ENCODE results near the gene ERVV-1. TPM values are rescaled to one million over a fixed set of nuclear protein-coding genes. Genes with fewer than 3 reads are reported as not detected.

ERVV-1 gene
- total RNA-seq, 4 donors from 2014 or later = not detected

- no peak for DNase-seq (ENCODE audit: low spot score)
- TF ChIP-seq, protein P1, sequence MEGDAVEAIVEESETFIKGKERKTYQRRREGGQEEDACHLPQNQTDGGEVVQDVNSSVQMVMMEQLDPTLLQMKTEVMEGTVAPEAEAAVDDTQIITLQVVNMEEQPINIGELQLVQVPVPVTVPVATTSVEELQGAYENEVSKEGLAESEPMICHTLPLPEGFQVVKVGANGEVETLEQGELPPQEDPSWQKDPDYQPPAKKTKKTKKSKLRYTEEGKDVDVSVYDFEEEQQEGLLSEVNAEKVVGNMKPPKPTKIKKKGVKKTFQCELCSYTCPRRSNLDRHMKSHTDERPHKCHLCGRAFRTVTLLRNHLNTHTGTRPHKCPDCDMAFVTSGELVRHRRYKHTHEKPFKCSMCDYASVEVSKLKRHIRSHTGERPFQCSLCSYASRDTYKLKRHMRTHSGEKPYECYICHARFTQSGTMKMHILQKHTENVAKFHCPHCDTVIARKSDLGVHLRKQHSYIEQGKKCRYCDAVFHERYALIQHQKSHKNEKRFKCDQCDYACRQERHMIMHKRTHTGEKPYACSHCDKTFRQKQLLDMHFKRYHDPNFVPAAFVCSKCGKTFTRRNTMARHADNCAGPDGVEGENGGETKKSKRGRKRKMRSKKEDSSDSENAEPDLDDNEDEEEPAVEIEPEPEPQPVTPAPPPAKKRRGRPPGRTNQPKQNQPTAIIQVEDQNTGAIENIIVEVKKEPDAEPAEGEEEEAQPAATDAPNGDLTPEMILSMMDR (IDR thresholded peaks at IDR 0.05) = no peak
- ATAC-seq (ENCODE audit: low FRiP score) = no peak
Observed at GRCh38 chr19:53004242-53004641, 9.5 kb upstream of the ERVV-1 start.

GRCh38 chr19:53007200-53007599, 6.5 kb upstream of the ERVV-1 start:
- TF ChIP-seq, protein P1 (IDR thresholded peaks at IDR 0.05) = no peak
- no peak for ATAC-seq (ENCODE audit: low FRiP score)

GRCh38 chr19:53007606-53008005, 6.1 kb upstream of the ERVV-1 start:
- ATAC-seq (ENCODE audit: low FRiP score) = no peak
- TF ChIP-seq, protein P1 (IDR thresholded peaks at IDR 0.05) = no peak
- no peak for DNase-seq (ENCODE audit: low spot score)

More at GRCh38 chr19:53007200-53007599, 6.5 kb upstream of the ERVV-1 start:
- no peak for DNase-seq (ENCODE audit: low spot score)

DNA sequence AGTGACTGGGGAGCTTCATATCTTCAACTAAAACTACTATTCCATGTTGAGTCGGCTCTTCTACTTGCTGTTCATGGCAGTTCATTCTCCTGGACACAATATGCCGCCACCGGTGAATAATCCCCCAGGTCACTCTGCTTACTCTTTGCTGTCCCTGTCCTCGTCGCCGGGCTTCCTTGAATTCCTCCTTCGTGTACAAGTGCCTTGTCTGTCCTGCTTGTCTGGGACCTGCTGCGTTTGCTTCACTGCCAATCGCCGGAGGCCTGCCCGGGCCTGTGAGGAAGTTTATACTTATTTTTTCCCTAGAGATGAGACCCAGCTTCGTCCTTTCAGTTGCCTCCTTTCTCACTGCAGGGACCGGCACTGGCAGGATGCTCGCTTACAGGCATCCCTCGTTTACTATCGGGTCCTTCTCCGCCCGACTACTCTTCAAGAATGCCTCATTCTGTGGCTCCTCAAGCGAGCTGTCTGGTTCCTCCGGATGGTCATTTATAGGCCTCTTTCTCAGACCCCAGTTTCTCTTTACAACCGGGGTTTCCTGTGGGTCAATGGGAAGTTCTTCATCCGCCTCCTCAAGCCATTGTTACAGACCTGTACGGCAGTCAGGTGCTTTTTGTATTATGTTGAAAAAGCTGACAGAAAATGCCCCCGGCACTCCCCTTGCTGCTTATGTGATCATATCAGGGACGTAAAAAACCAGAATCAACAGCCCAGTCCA, 5.5 kb upstream of the ERVV-1 start:
- DNase-seq (ENCODE audit: low spot score) = no peak
- no peak for ATAC-seq (ENCODE audit: low FRiP score)
- TF ChIP-seq, protein P1 (IDR thresholded peaks at IDR 0.05) = no peak

- TF ChIP-seq, protein P1 (IDR thresholded peaks at IDR 0.05) = no peak
- DNase-seq (ENCODE audit: low spot score) (no peak), ATAC-seq (ENCODE audit: low FRiP score) (no peak)
Observed at GRCh38 chr19:53010494-53010893, 3.2 kb upstream of the ERVV-1 start.

DNA sequence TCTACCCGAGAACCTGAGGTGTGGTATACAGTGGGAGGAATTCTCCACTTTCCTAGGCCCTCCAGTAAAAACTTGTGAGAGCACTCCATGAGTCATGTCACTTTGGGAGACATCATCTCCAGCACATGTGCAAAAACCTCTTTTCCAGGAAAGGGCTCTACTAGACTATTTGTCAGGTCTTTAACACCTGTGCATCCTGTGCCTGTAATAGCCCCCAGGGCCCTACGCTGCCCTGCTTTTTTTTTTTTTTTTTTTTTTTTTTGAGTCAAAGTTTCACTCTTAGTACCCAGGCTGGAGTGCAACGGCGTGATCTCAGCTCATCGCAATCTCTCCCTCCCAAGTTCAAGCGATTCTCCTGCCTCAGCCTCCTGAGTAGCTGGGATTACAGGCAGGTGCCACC, 1.7 kb upstream of the ERVV-1 start:
- ATAC-seq (ENCODE audit: low FRiP score) (no peak), DNase-seq (ENCODE audit: low spot score) (no peak)
- TF ChIP-seq, protein P1 (IDR thresholded peaks at IDR 0.05) = no peak

GRCh38 chr19:53015159-53015558, 1.4 kb downstream of the ERVV-1 start:
- ATAC-seq (ENCODE audit: low FRiP score) (no peak), DNase-seq (ENCODE audit: low spot score) (no peak)
- TF ChIP-seq, protein P1 (IDR thresholded peaks at IDR 0.05) = no peak
